Suppressor macrophage treated with lipopolysaccharide for 1 hour (primary cell): Measurements from ENCODE around the gene SYT12.
A peak's percentile ranks its signal among the peaks of the same experiment; 100 is the strongest.

Experiments used
- DNase-seq, 3 donors: peaks; one replicate each; pipeline ENCODE4 v3.0.0-alpha.2; 2020 to 2022

Gene SYT12

GRCh38 chr11:67056267-67057204 is 33.6 kb downstream of the SYT12 start, which contains the start of gene RHOD:
RHOD (plus strand) TSS chr11:67056847; CDS start chr11:67056903, 56 bp downstream.
- peak in 1 of 3 donors; percentile 58 for DNase-seq

GRCh38 chr11:67057205-67057672 is 34.3 kb downstream of the SYT12 start:
- no peak for DNase-seq

DNA sequence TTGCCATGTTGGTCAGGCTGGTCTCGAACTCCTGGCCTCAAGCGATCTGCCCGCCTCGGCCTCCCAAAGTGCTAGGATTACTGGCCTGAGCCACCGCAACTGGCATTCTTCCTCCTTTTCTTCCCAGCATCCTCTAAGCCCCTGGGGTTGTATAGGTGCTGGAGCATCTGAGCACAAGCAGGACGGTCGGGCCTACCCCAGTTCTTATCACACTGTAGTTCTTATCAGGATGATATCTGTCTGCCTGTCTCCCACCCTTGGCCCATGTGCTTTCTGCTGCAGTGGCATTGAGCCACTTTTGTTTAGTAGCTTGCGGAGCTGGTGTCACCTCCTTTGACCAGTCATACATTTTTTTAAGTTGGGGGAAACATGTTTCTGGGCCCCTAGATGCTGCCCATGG is 35.6 kb downstream of the SYT12 start:
- DNase-seq: no peak

GRCh38 chr11:67059671-67060070 is 36.7 kb downstream of the SYT12 start:
- no peak for DNase-seq

GRCh38 chr11:67060111-67060522 is 37.2 kb downstream of the SYT12 start:
- no peak for DNase-seq

- DNase-seq: no peak
Measured at GRCh38 chr11:67062526-67063373, 39.8 kb downstream of the SYT12 start.

GRCh38 chr11:67066333-67066709 is 43.4 kb downstream of the SYT12 start:
- no peak for DNase-seq

GRCh38 chr11:67071420-67072284 is 48.7 kb downstream of the SYT12 start:
- peak; percentile 70 to 87 (median 76) for DNase-seq

- DNase-seq: peak in 1 of 3 donors; percentile 31
Measured at GRCh38 chr11:67072295-67072694, 49.4 kb downstream of the SYT12 start.

DNA sequence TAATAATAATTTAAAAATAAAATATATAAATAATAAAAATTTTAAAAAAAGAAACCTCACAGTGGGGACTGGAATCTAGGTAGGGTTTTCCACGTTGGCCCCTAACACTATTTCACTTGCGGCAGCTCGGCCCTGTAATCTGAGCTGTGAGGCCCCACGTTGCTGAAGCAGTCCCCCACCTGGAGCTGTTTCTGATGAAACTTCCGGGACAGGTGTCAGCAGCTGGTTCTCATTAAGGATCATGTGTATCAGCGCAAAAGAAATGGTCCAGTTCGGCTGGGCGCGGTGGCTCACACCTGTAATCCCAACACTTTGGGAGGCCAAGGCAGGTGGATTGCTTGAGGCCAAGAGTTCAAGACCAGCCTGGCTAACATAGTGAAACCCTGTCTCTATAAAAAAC is 51.0 kb downstream of the SYT12 start:
- DNase-seq: no peak

GRCh38 chr11:67076202-67076601 is 53.3 kb downstream of the SYT12 start:
- no peak for DNase-seq

DNA sequence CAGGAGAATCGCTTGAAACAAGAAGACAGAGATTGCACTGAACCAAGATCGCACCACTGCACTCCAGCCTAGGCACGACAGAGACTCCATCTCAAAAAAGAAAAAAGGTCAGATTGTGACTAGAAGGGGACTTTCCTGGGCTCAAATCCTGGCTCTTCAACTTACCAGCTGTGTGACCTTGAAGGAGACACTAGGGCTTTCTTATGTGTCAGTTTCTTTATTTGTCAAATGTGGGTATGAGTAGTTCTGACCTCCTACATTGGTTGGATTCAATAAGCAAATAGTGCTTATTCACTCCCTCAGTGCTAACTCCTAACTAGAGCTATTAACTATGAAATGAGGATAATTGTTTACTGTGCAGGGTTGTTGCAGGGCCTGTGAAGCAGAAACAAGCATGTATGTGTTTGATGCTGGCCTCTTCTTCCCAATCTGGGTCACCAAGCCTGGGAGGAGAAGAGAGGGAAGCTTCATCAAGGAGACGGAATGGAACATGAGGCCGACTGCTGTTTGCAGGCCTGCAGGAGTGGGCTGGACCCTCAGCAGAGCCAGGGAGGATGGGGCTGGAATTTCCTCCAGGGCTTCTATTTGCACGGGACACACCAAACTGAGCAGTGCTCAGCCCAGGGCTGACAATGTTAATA is 56.3 kb downstream of the SYT12 start:
- DNase-seq: peak; percentile 54 to 68 (median 58)

GRCh38 chr11:67082071-67082791 is 59.3 kb downstream of the SYT12 start:
- peak; percentile 9 to 38 (median 32) for DNase-seq

DNA sequence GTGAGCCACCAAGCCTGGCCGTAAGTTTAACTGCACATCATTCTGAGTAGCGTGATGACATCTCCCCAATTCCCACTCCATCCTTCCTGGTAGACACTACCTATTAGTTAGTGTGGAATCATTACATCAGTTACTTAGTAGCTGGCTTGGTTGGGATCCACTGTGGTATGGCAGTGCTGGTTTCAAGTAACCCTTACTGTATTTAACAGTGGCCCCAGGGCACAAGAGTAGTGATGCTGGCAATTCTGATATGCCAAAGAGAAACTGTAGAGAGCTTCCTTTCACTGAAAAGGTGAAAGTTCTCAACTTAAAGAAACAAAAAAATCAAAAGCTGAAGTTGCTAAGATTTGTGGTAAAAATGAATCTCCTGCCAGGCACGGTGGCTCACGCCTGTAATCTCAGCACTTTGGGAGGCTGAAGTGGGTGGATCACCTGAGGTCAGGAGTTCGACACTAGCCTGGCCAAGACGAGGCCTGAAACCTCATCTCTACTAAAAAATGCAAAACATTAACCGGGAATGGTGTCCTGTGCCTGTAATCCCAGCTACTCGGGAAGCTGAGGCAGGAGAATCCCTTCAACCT is 60.9 kb downstream of the SYT12 start:
- no peak for DNase-seq

DNA sequence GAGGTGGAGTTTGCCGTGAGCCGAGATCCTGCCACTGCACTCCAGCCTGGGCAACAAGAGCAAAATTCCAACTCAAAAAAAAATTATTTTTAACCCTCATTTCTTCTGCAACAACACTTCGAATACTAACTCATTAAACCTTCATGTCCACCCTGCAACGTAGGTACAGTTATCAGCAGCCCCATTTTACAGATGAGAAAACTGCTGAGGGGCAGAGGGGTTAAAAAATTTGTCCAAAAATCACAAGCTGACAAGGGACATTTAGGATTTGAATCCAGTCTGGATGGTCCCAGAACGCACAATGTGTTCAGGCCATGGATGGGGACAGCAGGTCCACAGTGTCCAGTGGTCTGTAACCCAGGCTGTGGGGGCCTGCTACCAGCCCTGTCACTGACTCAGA is 62.7 kb downstream of the SYT12 start:
- DNase-seq: no peak

- DNase-seq: no peak
Measured at GRCh38 chr11:67090717-67091116, 67.8 kb downstream of the SYT12 start.

DNA sequence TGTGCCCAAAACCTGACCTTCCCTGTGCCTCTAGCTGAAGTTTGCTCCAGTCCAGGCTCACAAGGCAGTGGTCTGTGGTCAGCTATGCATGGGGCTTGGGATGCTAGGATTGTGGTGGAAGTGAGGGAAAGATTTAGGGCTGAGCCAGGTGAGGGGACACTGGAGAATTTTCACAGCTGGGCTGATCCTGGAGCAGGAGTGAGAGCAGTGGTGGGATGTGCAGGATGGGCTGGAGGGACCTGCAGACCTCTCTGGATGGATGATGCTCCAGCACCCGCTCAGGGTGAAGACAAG is 72.2 kb downstream of the SYT12 start:
- DNase-seq: no peak

DNA sequence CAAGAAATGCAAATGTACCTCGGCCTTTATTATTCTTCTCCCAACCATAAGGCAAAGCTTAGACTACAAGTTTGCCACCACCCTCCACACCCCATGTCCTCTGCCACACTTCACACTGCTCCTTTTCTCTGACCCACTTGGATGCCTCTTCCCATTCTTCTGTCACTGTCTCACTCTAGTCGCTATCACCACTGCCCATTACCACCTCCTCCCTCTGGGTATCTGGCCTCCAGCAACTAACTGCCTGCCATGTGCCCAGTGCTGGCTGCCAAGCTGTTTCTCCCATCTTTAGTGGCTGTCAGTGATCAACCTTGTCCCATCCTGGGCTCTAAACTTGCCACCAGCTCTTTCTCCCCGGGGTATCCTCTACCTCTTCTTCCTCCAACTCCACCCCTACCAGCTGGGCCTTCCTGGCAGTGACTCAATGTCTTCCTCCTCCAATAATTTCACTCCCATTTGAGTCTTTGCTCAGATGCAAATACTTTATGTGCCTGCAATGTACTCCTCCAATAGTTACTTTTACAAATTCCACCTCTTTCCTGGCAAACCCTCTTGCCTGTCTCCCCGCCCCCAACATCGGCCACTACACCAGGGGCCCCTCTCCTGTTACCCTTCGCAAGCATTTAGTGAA is 76.0 kb downstream of the SYT12 start:
- DNase-seq: no peak

- DNase-seq: no peak
Measured at GRCh38 chr11:67099831-67100324, 76.9 kb downstream of the SYT12 start.
